Prostate gland (tissue), 2 donors: Measurements from ENCODE around the gene GSK3A.

Experiments
- POLR2A ChIP-seq: fragments of 450-650 bp; IDR thresholded peaks from one replicate; pipeline ENCODE4 v1.6.1; 2016; ENCODE audit warnings: antibody characterized with exemption, mild to moderate bottlenecking
- POLR2AphosphoS5 ChIP-seq: sonication (generic); formaldehyde crosslinking; IDR thresholded peaks from one replicate; pipeline ENCODE4 v1.6.1; 2017; ENCODE audit warnings: antibody characterized with exemption
- TF ChIP-seq, protein P1 (sequence below), 4 experiments: fragments of 200-600 bp in 2 of 4; fragments of 450-650 bp in 2 of 4; sonication (generic) in 2 of 4; IDR thresholded peaks; 1 replicate in 3 of 4; 2 replicates in 1 of 4; pipeline ENCODE4 v1.5.1; 2016 to 2019; ENCODE audit warnings: antibody characterized with exemption in 4 of 4, mild to moderate bottlenecking in 2 of 4, moderate library complexity in 2 of 4

DNA sequence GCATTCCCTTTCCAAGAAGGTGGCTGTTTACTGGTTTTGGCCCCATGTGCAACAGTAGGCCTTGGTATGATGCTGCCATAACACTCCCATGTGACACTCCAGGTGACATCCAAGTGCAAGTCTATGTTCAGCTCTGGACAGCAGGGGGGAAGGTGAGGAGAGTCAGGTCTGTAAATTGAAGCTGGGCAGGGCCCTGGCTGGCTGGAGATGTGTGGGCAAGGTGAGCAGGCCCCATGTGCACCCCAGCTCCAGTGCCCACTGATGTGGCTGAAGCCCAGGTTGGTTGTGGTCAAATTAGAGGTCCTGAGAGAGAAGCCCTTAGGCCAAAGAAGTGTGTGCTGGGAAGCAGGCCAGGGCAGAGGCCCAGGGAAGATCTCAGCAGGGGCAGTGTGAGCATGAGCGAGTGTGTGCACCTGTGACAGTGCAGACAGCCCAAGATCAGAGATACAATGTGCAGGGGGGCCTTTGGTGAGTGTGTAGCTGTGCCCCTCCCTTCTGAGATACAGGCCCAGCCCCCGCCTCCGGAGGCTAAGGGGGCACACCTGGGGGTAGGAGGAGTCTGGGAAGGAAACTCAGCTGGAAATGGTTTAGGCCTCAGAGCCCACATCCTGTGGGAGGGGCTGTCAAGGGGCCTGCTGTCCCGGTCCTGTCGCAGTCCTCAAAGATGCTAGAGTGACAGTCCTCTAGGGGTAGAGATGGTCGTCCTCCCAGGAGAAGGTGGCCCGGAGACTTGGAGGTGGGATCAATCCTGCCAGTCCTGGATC lies 43.5 kb downstream of the GSK3A start:
- TF ChIP-seq, protein P1, sequence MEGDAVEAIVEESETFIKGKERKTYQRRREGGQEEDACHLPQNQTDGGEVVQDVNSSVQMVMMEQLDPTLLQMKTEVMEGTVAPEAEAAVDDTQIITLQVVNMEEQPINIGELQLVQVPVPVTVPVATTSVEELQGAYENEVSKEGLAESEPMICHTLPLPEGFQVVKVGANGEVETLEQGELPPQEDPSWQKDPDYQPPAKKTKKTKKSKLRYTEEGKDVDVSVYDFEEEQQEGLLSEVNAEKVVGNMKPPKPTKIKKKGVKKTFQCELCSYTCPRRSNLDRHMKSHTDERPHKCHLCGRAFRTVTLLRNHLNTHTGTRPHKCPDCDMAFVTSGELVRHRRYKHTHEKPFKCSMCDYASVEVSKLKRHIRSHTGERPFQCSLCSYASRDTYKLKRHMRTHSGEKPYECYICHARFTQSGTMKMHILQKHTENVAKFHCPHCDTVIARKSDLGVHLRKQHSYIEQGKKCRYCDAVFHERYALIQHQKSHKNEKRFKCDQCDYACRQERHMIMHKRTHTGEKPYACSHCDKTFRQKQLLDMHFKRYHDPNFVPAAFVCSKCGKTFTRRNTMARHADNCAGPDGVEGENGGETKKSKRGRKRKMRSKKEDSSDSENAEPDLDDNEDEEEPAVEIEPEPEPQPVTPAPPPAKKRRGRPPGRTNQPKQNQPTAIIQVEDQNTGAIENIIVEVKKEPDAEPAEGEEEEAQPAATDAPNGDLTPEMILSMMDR (IDR thresholded peaks at IDR 0.05), result no peak
- no peak for TF ChIP-seq POLR2AphosphoS5
- no peak for TF ChIP-seq POLR2A
